ENCODE results near the gene CCDC122. TPM values are rescaled to one million over a fixed set of nuclear protein-coding genes. Genes with fewer than 3 reads are reported as not detected.

The CCDC122 gene
- total and polyA plus RNA-seq, 2 of the 8 experiments (the other 6 are each of a cell fraction or from before 2014, with no cell fraction given) = 2.9 to 5.8 TPM

DNA sequence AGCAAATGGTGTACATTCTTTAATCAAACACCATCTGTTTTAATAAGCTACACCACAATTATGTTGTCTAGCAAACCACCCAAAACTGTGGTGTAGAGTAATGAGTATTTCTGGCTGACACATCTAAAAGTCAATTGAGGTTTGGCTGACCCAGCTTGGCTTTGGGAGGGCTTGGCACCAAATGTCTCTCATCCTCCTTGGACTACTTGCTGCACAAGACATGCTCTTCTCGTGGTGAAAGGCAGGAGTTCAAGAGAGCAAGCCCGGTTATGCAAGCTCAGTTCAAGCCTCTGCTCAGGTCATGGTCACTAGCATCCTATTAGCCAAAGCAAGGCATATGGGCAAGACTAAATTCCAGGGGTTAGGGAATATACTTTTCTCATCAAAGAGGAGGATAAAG lies 37.3 kb upstream of the CCDC122 start:
- H3K9me3 ChIP-seq (ENCODE audit: insufficient read depth in 2 of 2, low read depth in 1 of 2, low read length in 1 of 2) = no peaks in the 10 kb centered on the region
- H3K4ac ChIP-seq (replicated peaks; ENCODE audit: insufficient read length, low read depth, low read length) = no peak overlapping the region
- H4K20me1 ChIP-seq (replicated peaks in 1 of 2; ENCODE audit: control insufficient read depth in 1 of 2, insufficient read depth in 2 of 2, low read length in 2 of 2) = no peaks in the 10 kb centered on the region
- no peak overlapping the region for H3K27ac ChIP-seq (ENCODE audit: low read depth, low read length)
- no peak overlapping the region for H3K23ac ChIP-seq (ENCODE audit: insufficient read length)
- H4K91ac ChIP-seq (replicated peaks; ENCODE audit: insufficient read length, low read length) = no peak overlapping the region
- no peaks in the 10 kb centered on the region for H3K79me2 ChIP-seq (ENCODE audit: control insufficient read depth in 1 of 2, insufficient read depth in 2 of 2, low read length in 2 of 2)
- no peak overlapping the region for H4K8ac ChIP-seq (ENCODE audit: extremely low read depth, insufficient read depth, low read length)
- no peak overlapping the region for H3K14ac ChIP-seq (ENCODE audit: insufficient read length)
- no peak for DNase-seq (ENCODE audit: low read depth in 1 of 2, low spot score in 2 of 2)
- whole genome bisulfite sequencing, 2 experiments (ENCODE audit: extremely low coverage in 1 of 2, insufficient coverage in 1 of 2, insufficient read length in 1 of 2, insufficient replicate concordance in 2 of 2, low coverage in 1 of 2, low lambda C conversion rate in 2 of 2, missing lambda C conversion rate in 1 of 2) = 93% methylated on average over 2 of the region's 2 CpGs; no CpG with 5 or more reads in 1 of the 2 experiments
- no peak for FAIRE-seq
- no peaks in the 10 kb centered on the region for H3K79me1 ChIP-seq (ENCODE audit: low read depth, low read length)
- no peaks in the 10 kb centered on the region for H3K36me3 ChIP-seq (ENCODE audit: control insufficient read depth in 2 of 4, insufficient read depth in 4 of 4, low read length in 3 of 4)
- ChIA-PET CTCF (ENCODE audit: partially characterized antibody) (interaction anchor here (1.2 kb wide), 1 partner anchor 8 kb away, joined by 7 read pairs; no protein-coding TSS in a partner anchor), POLR2A (ENCODE audit: partially characterized antibody) (no interaction called here)
- no peak overlapping the region for H2AFZ ChIP-seq (ENCODE audit: low read length)
- H3K56ac ChIP-seq (replicated peaks; ENCODE audit: insufficient read length, low read depth, low read length) = no peak overlapping the region
- H3K23me2 ChIP-seq (ENCODE audit: low read depth, low read length) = no peaks in the 10 kb centered on the region; the same call in 1 of the 2 replicates
- H3K4me3 ChIP-seq (ENCODE audit: extremely low read depth in 1 of 4, insufficient read depth in 2 of 4, low read depth in 3 of 4, low read length in 4 of 4) = no peak overlapping the region
- no peak overlapping the region for H2BK5ac ChIP-seq (ENCODE audit: low read depth, low read length)
- no peak overlapping the region for H2AK5ac ChIP-seq (ENCODE audit: low read depth, low read length)
- H2BK12ac ChIP-seq (ENCODE audit: low read depth, low read length) = no peak overlapping the region
- no peak overlapping the region for H2BK120ac ChIP-seq (replicated peaks; ENCODE audit: low read depth, low read length)
- H3K9ac ChIP-seq (replicated peaks in 1 of 4; ENCODE audit: extremely low read depth in 1 of 4, low read depth in 3 of 4, low read length in 3 of 4) = no peak overlapping the region
- H3K27me3 ChIP-seq (replicated peaks in 1 of 4; ENCODE audit: control insufficient read depth in 3 of 4, extremely low read depth in 1 of 4, insufficient read depth in 3 of 4, low read length in 3 of 4) = no peaks in the 10 kb centered on the region
- H3K18ac ChIP-seq (ENCODE audit: extremely low read depth, low read length) = no peak overlapping the region
- H2BK20ac ChIP-seq (ENCODE audit: low read length) = no peak overlapping the region
- H3K4me2 ChIP-seq (ENCODE audit: insufficient read depth in 1 of 2, low read depth in 2 of 2, low read length in 2 of 2) = no peak overlapping the region
- no peak overlapping the region for H4K5ac ChIP-seq (ENCODE audit: insufficient read length, low read depth, low read length)
- H2BK15ac ChIP-seq (ENCODE audit: low read length) = no peak overlapping the region
- no peaks in the 10 kb centered on the region for H3K4me1 ChIP-seq (replicated peaks in 1 of 4; ENCODE audit: control insufficient read depth in 3 of 4, insufficient read depth in 4 of 4, low read length in 3 of 4)
- TF ChIP-seq TBP (IDR thresholded peaks at IDR 0.05; ENCODE audit: low read depth, low read length) (no peak), TAF1 (IDR thresholded peaks at IDR 0.05; ENCODE audit: low read depth, low read length) (no peak), KDM4A (IDR thresholded peaks at IDR 0.05; ENCODE audit: low read depth, low read length, severe bottlenecking) (no peak), YY1 (IDR thresholded peaks at IDR 0.05; ENCODE audit: low read depth, low read length) (no peak), SIN3A (conservative IDR thresholded peaks at IDR 0.05 in 1 of 2, IDR thresholded peaks at IDR 0.05 in 1 of 2; ENCODE audit: low read depth in 1 of 2, low read length in 2 of 2) (no peak), SUZ12 (IDR thresholded peaks at IDR 0.05; ENCODE audit: low read length) (no peak), POLR2AphosphoS5 (IDR thresholded peaks at IDR 0.05; ENCODE audit: low read depth, low read length) (no peak), BACH1 (IDR thresholded peaks at IDR 0.05; ENCODE audit: low read length) (no peak), RFX5 (IDR thresholded peaks at IDR 0.05; ENCODE audit: borderline replicate concordance, low read depth, low read length) (no peak)
